IMR-90 (cell line): Measurements from ENCODE around the gene ME3.

ENCODE experiments used
- CHD1 ChIP-seq: IDR thresholded peaks from 2 replicates; pipeline ENCODE4 v1.6.1; 2012; ENCODE audit warnings: low read depth, low read length, improper control_type of control experiment
- FOS ChIP-seq: fragments of 150-350 bp; IDR thresholded peaks from 2 replicates; pipeline ENCODE4 v1.6.1; 2016; ENCODE audit warnings: low read depth, low read length
- POLR2A ChIP-seq: IDR thresholded peaks from 2 replicates; pipeline ENCODE4 v1.6.1; 2012; ENCODE audit warnings: mild to moderate bottlenecking, low read depth, low read length
- RAD21 ChIP-seq: IDR thresholded peaks from 2 replicates; pipeline ENCODE4 v1.6.1; 2012; ENCODE audit warnings: low read length, improper control_type of control experiment
- RCOR1 ChIP-seq: IDR thresholded peaks from 2 replicates; pipeline ENCODE4 v1.6.1; 2012; ENCODE audit warnings: mild to moderate bottlenecking, low read length, improper control_type of control experiment; ENCODE audit not compliant: insufficient replicate concordance
- RFX5 ChIP-seq: IDR thresholded peaks from 2 replicates; pipeline ENCODE4 v1.8.0; 2012; ENCODE audit warnings: low read depth, mild to moderate bottlenecking, low read length, moderate library complexity
- SMC3 ChIP-seq: fragments of 150-350 bp; IDR thresholded peaks from 2 replicates; pipeline ENCODE4 v1.6.1; 2016; ENCODE audit warnings: low read depth, mild to moderate bottlenecking, antibody characterized with exemption, low read length, moderate library complexity
- TF ChIP-seq, protein P1 (sequence below): conservative IDR thresholded peaks from 2 replicates; pipeline ENCODE4 v1.5.1; 2012; ENCODE audit warnings: mild to moderate bottlenecking, low read depth, low read length, improper control_type of control experiment
- TF ChIP-seq, protein P2 (sequence below): fragments of 150-350 bp; IDR thresholded peaks from 2 replicates; pipeline ENCODE4 v1.6.1; 2016; ENCODE audit warnings: low read depth, mild to moderate bottlenecking, low read length, moderate library complexity, borderline replicate concordance

GRCh38 chr11:86442420-86442819 is 230.0 kb downstream of the ME3 start:
- TF ChIP-seq RAD21, result no peak
- no peak for TF ChIP-seq POLR2A
- TF ChIP-seq, protein P1, sequence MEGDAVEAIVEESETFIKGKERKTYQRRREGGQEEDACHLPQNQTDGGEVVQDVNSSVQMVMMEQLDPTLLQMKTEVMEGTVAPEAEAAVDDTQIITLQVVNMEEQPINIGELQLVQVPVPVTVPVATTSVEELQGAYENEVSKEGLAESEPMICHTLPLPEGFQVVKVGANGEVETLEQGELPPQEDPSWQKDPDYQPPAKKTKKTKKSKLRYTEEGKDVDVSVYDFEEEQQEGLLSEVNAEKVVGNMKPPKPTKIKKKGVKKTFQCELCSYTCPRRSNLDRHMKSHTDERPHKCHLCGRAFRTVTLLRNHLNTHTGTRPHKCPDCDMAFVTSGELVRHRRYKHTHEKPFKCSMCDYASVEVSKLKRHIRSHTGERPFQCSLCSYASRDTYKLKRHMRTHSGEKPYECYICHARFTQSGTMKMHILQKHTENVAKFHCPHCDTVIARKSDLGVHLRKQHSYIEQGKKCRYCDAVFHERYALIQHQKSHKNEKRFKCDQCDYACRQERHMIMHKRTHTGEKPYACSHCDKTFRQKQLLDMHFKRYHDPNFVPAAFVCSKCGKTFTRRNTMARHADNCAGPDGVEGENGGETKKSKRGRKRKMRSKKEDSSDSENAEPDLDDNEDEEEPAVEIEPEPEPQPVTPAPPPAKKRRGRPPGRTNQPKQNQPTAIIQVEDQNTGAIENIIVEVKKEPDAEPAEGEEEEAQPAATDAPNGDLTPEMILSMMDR, result no peak
- no peak for TF ChIP-seq RFX5
- no peak for TF ChIP-seq RCOR1
- no peak for TF ChIP-seq FOS
- no peak for TF ChIP-seq SMC3
- no peak for TF ChIP-seq CHD1
- TF ChIP-seq, protein P2, sequence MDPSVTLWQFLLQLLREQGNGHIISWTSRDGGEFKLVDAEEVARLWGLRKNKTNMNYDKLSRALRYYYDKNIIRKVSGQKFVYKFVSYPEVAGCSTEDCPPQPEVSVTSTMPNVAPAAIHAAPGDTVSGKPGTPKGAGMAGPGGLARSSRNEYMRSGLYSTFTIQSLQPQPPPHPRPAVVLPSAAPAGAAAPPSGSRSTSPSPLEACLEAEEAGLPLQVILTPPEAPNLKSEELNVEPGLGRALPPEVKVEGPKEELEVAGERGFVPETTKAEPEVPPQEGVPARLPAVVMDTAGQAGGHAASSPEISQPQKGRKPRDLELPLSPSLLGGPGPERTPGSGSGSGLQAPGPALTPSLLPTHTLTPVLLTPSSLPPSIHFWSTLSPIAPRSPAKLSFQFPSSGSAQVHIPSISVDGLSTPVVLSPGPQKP, result no peak
